ENCODE results near the gene CNTNAP5.

Gene CNTNAP5

GRCh38 chr2:124678043-124678442, 653.0 kb downstream of the CNTNAP5 start:
- DNase-seq, result no peak
- Histone ChIP-seq H3K4me3 (ENCODE audit: low read depth, low read length) (no peak overlapping the region), H3K27me3 (replicated peaks) (no peaks in the 10 kb centered on the region), H3K27ac (no peak overlapping the region), H3K36me3 (replicated peaks) (no peaks in the 10 kb centered on the region)
- in situ Hi-C loops (cut with HindIII; ENCODE audit: low pct_ligation_motif_present, low sequenced_read_pairs), result no loop called here
- no peak for TF ChIP-seq CTCF (IDR thresholded peaks at IDR 0.05; ENCODE audit: low read depth, low read length, missing control alignments)

GRCh38 chr2:124683536-124684428, 658.7 kb downstream of the CNTNAP5 start:
- no peak for TF ChIP-seq CTCF (IDR thresholded peaks at IDR 0.05; ENCODE audit: low read depth, low read length, missing control alignments)
- DNase-seq, result no peak
- no peak overlapping the region for H3K27ac ChIP-seq
- H3K27me3 ChIP-seq (replicated peaks), result no peaks in the 10 kb centered on the region
- in situ Hi-C loops (cut with HindIII; ENCODE audit: low pct_ligation_motif_present, low sequenced_read_pairs), result no loop called here
- no peak overlapping the region for H3K4me3 ChIP-seq (ENCODE audit: low read depth, low read length)
- H3K36me3 ChIP-seq (replicated peaks), result no peaks in the 10 kb centered on the region

GRCh38 chr2:124689348-124689747, 664.3 kb downstream of the CNTNAP5 start:
- no peak for DNase-seq
- Histone ChIP-seq H3K4me3 (ENCODE audit: low read depth, low read length) (no peak overlapping the region), H3K27me3 (replicated peaks) (no peaks in the 10 kb centered on the region), H3K36me3 (replicated peaks) (no peaks in the 10 kb centered on the region), H3K27ac (no peak overlapping the region)
- TF ChIP-seq CTCF (IDR thresholded peaks at IDR 0.05; ENCODE audit: low read depth, low read length, missing control alignments), result no peak
- in situ Hi-C loops (cut with HindIII; ENCODE audit: low pct_ligation_motif_present, low sequenced_read_pairs), result no loop called here

GRCh38 chr2:124692216-124692615, 667.1 kb downstream of the CNTNAP5 start:
- no peak for TF ChIP-seq CTCF (IDR thresholded peaks at IDR 0.05; ENCODE audit: low read depth, low read length, missing control alignments)
- Histone ChIP-seq H3K27ac (no peak overlapping the region), H3K27me3 (replicated peaks) (no peaks in the 10 kb centered on the region), H3K4me3 (ENCODE audit: low read depth, low read length) (no peak overlapping the region), H3K36me3 (replicated peaks) (no peaks in the 10 kb centered on the region)
- in situ Hi-C loops (cut with HindIII; ENCODE audit: low pct_ligation_motif_present, low sequenced_read_pairs), result no loop called here
- DNase-seq, result no peak

GRCh38 chr2:124692707-124693106, 667.6 kb downstream of the CNTNAP5 start:
- no peak overlapping the region for H3K4me3 ChIP-seq (ENCODE audit: low read depth, low read length)
- DNase-seq, result no peak
- in situ Hi-C loops (cut with HindIII; ENCODE audit: low pct_ligation_motif_present, low sequenced_read_pairs), result no loop called here
- no peak for TF ChIP-seq CTCF (IDR thresholded peaks at IDR 0.05; ENCODE audit: low read depth, low read length, missing control alignments)
- no peaks in the 10 kb centered on the region for H3K27me3 ChIP-seq (replicated peaks)
- H3K27ac ChIP-seq, result no peak overlapping the region
- no peaks in the 10 kb centered on the region for H3K36me3 ChIP-seq (replicated peaks)

All from brain microvascular endothelial cell (primary cell).